Stimulated activated CD4-positive, alpha-beta T cell treated with anti-CD3 and anti-CD28 coated beads, Interleukin-1b, Interleukin-23, amount 100 ng/mL, for 48 hours (primary cell): ENCODE results near the gene BANF2.

Source experiments
- DNase-seq: peaks from one replicate; pipeline ENCODE4 v3.0.0-alpha.2; 2020

The BANF2 gene

GRCh38 chr20:17664025-17664633, 35.6 kb upstream of the BANF2 start:
- peak; percentile 16 for DNase-seq

- DNase-seq, result no peak
Observed at GRCh38 chr20:17665756-17666155, 34.0 kb upstream of the BANF2 start.

GRCh38 chr20:17666481-17666880, 33.3 kb upstream of the BANF2 start:
- DNase-seq, result no peak

DNA sequence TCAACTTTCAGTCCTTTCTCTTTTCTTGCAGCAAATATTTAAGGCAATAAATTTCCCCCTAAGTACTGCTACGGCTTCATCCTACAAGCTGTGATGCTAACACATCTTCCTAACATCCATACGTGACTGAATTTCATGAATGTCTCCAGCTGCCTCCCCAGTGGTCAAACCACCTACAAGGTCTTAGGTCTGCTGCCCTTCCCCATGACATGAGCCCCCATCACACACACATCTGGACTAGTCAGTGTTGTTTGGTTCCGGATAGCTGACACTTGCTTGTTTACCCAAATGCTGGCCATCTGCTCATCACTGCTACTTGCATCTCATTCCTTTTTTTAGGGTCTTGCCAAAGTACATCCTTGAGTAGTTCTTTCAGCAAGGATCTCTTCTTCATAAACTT, 32.3 kb upstream of the BANF2 start:
- no peak for DNase-seq

GRCh38 chr20:17668432-17668831, 31.3 kb upstream of the BANF2 start:
- DNase-seq, result no peak

DNA sequence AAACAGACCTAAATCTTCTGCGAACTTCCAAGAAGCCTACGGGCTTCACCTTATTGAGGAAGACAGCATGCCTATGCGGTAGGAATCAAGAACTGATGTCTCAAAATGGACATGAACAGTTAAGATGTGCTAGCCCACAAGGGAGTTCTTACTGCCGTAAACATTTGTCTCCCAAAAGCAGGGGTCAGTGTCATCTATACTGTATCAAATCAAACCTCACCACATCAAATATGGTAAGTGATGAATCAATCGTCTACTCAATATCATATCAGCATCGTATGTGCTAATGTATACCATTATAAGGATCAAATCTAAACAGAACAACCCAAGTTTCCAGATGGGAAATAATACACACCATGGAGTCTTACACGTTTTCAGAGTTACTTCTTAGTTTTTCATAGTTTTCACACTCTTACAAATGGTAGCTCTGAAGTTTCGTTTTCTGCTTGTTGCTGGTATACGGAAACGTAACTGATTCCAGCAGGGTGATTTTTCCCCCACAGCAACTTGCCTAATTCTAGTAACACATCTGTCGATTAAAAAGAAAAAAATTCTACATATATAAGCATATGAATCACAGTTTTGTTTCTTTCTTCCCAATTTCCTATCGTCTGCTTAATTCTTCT, 30.3 kb upstream of the BANF2 start:
- DNase-seq, result no peak

- no peak for DNase-seq
Observed at GRCh38 chr20:17671011-17671410, 28.8 kb upstream of the BANF2 start.

DNA sequence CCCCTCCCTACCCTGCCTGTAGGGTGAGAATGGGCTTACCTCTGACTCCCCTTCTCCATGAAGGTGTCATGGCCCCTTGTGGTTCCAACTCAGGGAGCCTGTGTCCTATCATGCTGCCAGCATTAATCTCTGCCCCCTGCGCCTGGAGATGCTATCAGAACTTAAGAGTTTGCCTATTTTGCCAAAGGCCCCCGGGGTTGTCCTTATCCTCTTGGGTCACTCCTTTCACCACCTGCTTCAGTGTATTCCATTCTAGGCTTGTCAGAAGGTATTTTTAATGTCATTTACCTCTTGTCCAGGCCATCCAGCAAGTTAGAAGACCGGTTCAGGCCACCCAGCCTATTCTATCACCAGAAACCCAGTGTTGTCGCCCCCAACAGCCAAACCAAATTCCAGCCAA, 28.2 kb upstream of the BANF2 start:
- DNase-seq, result no peak

- DNase-seq, result no peak
Observed at GRCh38 chr20:17673084-17673483, 26.7 kb upstream of the BANF2 start.

- no peak for DNase-seq
Observed at GRCh38 chr20:17674722-17675518, 24.8 kb upstream of the BANF2 start.

DNA sequence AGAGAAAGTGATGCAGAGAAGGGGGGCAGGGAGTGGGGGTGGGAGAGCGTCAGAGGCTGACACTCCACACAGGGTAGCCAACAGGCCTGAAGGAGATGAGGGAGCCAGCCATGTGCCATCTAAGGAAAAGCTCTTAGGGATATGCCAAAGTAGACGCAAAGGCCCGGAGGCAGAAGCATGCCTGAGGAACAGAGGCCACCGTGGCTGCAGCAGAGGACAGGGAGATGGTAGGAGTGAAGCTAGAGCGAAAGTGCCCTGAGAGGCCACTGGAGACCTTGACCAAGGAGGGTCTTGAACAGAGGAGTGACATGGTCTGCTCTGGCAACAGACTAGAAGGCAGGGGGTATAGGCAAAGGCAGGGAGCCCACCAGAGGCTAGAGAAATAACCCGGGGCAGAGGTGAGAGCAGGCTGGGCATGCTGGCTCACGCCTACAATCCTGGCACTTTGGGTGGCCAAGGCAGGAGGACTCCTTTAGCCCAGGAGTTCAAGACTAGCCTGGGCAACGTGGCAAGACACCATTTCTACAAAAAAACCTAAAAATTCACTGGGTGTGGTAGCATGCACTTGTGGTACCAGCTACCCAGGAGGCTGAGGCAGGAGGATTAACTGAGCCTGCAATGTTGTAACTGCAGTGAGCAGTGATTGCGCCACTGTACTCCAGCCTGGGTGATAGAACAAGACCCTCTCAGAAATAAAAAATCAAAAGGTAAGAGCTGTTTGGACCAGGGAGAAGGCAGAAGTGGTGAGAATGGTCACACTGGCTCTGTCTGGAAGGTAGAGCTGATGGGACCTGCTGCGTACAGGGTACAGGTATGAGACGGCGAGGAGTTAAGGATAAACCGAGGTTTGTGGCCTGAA, 24.0 kb upstream of the BANF2 start:
- no peak for DNase-seq

- no peak for DNase-seq
Observed at GRCh38 chr20:17676378-17676759, 23.4 kb upstream of the BANF2 start.

DNA sequence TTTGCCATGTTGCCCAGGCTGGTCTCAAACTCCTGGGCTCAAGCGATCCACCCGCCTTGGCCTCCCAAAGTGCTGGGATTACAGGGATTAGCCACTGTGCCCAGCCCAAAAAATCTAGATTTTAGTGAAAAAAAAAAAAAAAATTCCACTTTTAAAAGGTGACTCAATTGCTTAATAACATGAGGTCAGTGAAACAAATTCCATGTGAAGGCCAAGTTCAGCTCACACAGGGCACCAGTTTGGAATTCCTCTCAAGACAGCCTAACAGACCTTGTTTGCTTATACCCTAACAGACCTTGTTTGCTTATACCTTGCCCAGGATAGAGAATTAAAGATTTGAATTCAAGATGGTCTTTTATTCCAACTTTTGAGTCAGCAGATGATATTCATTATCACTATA, 22.8 kb upstream of the BANF2 start:
- no peak for DNase-seq

- no peak for DNase-seq
Observed at GRCh38 chr20:17678295-17678694, 21.5 kb upstream of the BANF2 start.

- DNase-seq, result no peak
Observed at GRCh38 chr20:17678886-17679285, 20.9 kb upstream of the BANF2 start.

DNA sequence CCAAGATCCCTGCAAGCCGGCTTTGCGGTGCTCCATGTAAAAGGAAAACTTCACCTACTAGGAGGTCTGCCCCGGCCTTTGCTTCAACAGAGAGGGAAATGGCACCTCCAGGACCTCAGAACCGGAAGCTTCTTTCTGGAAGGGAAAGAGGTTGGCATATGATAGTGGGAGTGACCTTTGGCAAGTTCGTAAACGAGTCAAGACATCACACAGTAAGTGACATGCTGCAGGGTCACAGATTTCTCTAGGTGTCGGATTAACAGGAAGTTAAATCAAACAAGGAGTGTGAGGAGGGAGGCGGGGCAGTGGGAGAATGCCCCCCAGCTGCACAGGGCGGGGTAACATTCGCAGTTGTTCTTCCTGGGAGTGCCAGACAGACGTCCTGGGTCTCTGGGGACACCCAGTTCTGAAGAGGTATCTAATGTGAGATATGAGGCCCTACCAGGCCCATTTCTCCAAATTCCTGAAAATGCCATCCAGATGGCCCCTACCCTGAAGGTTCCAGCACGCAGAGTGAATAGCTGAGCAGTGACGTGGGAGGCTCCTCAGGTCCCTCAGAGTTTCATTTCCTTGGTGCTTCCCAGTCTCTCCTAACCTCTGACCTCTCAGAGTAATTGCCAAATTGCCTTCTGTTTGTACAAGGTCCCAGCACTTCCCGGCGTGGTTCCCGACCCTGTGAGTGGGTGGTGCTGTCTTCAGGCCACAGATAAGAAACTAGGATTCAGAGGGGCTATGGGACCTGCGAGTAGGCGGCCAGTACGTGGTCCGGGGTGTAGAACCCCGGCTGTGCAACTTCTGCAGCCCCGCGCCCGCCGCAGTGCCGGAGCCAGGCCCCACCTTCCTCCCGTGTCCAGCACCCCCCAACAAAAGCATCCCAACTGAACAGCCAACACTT, 19.6 kb upstream of the BANF2 start:
- no peak for DNase-seq

DNA sequence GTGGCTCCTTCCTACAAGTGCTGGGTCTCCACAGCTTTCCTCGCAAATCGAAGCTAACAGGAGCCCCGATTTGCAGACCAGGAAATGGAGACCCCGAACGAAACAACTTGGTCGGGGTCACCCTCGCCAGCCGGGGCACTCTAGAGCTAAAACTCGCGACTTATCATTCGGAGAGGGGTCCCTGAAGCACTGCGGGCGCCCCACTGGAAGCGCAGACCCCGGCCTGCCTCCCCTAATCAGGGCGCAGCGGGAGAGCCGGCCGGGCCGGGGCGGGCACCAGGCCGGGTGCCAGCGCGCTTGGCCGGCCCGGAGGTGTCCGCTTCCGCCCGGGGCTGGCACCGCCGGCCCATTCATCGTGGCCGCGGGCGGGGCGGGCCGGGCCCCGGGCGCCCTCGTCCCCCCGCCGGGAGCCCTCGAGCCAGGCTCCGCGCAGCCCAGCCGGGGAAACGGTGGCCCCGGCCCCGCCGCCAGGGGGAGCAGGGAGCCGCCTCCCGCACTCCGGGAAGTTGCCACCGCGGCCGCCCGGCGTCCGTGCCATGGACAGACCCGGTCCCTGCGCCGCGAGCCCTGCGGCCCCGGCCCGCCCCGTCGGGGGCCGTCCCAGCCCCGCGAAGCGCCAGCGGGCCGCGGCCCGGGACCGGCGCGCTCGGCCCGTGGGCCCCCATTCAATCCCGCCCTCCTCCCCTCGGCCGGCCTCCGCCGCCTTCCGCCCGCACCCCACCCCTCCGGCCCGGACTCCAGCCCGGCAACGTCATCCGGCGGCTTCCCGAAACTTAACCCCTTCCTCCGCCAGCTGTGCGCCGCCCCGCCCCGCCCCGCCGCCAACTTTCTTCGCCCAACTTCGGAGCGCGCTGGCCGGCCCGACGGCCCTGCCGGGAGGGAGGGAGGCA, 18.7 kb upstream of the BANF2 start:
- DNase-seq, result peak; percentile 74

DNA sequence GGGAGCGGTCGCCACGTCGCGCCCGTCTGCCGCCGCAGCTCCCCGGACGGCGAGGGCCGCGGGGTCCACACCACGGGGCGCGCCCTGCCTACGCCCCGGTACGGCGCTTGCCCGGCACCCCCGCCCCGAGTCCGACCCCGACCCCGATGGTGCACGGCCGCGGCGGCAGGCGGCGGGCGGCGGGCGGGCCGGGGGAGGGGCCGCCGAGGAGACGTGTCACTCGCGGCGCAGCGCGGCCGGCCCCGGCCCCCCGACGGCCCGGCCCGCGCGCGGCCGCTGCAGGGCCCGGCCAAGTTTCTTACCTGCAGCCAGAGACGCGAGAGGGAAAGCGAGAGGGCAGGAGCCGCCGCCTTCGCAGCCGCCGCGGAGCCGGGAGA, 18.1 kb upstream of the BANF2 start:
- peak; percentile 8 for DNase-seq

DNA sequence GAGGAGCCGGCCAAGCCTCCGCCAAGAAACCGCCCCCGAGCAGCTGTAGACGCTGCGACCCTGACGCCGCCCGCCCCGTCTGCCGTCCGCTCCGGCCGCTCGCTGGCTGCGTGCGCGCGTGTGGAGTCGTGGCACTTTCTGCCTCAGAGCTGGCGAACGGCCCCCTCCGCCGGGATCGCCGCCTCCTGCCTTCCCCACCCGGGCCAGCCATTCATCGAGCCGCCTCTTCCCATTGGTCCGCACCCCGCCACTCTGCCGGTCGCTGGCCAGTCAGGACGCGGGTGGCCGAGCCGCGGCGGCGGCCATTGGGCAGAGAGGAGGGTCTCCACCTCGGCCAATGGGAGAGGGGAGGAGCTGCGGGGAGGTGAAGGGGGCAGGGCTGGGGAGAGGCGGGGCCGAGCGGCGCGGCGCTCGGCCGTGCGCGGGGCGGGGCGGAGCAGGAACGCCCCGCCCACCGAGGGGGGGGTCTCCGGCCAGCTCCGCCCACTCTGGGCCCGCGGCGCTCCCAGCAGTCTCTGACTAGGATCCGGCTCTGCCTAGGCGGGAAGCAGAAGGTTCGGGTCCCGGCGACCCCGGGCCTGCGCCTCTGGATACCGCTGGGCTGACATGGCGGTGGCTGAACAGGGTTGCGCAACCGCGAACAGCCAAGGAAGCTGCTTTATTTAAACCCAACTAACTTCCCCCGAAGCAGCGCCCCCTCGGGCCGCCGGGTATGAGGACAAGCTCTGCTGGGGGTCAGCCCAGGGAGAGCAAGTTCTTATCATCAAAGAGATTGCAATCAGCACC, 17.5 kb upstream of the BANF2 start, which contains the start of gene RRBP1:
TSS of gene RRBP1 (minus strand) at position 140 of the 786 bp plus-strand sequence. CDS start 21,735 bp downstream, outside the sequence.
- peak; percentile 97 for DNase-seq

DNA sequence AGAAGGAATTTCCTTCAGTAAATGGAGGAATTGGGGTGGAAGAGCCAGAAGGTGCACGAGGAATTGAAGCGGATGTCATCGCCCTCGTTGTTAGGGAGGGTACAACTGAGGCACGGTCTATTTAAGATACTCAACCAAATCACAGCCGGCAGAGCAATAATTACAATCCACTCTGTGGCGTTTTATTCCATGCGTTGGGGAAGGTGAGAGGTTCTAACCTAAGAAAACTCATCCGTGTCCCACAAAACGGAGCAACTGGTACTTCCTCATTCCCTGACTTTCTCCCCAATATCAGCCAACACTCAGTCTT, 16.9 kb upstream of the BANF2 start:
- no peak for DNase-seq
